GM12874 (cell line): ENCODE measurements around the gene ZNF202.

Experiments used
- CTCF ChIP-seq: IDR thresholded peaks from 2 replicates; pipeline ENCODE4 v1.5.1; 2011; ENCODE audit warnings: low read depth, mild to moderate bottlenecking, control low read depth, low read length, moderate library complexity; ENCODE audit not compliant: insufficient read depth

ZNF202 gene

GRCh38 chr11:123754101-123754568 is 12.7 kb upstream of the ZNF202 start, which contains the start of gene OR6X1:
OR6X1 (minus strand) TSS chr11:123754518; CDS start chr11:123754518, 0 bp downstream.
- TF ChIP-seq CTCF = no peak

- no peak for TF ChIP-seq CTCF
Measured at GRCh38 chr11:123753110-123753509, 11.7 kb upstream of the ZNF202 start.

DNA sequence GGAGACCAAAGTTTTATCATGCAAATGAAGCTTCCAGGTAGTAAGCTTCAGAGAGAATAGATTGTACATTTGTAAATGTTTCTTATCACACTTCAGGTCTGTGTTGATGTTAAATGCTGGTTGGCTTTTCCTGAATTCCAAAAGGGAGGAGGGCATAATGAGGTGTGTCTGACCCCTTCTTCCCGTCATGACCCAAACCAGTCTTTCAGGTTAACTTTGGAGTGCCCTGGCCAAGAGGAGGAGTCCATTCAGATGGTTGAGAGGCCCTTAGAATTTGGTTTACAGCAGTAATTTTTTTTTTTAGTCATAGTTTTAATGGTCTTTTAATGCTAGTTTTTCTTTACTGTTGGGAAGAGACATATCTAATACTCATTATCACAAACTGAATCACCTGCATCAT is 10.3 kb upstream of the ZNF202 start:
- no peak for TF ChIP-seq CTCF

DNA sequence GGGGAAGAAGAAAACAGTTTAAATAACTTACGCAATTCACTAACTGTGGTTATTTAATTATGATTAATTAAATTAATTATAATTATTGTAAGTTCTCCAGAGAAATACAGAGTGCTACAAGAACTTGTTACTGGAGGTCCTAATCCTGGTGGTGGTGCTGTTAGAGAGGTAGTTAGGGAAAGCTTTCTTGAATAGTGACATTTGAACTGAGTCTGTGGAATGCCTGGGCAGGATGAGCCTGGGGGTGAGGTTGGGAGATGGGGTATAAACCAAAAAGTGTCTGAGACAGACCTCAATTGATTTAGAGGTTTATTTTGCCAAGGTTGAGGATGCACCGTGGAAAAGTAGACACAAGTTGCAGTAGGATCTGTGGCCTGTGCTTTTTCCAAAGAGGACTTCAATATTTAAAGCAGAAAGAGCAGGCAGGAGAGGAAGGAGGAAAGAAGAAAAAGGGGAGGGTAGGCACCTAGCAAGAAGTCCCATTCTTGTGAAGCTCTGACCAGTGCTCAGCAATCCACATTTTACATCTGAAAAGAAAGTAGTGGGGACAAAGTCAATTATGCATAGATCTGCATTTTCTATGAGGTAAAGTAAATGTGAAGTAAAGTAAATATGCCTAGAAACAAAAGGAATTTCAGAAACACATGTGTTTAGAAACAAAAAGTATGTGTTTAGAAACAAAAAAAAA is 4.4 kb upstream of the ZNF202 start:
- TF ChIP-seq CTCF = no peak

DNA sequence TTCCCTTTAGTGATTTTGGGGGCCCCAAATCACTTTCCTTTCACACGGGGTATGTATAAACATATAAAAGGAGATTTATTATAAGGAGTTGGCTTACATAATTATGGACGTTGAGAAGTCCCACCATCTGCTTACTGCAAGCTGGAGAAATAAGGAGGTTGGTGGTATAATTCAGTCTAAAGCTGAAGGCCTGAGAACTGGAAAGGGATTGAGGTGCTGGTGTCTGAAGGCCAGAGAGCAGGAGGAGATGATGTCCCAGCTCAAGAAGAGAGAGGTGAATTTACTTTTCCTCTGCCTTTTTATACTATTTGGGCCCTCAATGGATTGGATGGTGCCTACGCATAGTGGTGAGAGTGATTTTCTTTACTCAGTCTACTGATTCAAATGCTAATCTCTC is 1.3 kb upstream of the ZNF202 start:
- TF ChIP-seq CTCF = no peak

DNA sequence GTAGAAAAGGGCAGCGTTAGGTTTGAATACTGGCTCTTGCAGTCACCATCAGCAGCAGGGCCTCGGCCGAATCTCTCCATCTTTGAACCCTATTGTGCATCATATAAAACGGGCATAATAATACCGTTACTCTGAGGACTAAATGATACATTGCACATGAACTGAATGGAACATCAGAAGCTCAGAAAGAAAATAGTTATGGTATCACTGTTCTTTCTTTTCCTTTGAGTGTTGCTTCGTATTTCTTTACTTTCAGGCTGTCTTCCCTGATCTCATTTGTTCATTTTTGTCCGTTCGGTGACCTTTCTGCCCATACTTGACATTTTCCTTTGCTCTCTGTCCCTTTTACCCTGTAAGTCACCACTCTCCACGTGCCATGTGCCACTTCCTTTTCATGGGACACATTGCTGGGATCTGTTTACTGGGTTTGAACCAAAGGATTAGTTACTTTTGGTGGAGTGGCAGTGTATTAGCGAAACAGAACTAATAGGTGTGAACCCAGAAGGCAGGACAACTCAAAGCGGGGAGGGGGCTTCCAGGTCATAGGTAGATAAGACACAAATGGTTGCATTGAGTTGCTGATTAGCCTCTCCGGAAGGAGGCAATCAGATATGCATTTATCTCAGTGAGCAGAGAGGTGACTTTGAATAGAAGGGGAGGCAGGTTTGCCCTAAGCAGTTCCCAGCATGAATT is 717 bp upstream of the ZNF202 start:
- no peak for TF ChIP-seq CTCF

DNA sequence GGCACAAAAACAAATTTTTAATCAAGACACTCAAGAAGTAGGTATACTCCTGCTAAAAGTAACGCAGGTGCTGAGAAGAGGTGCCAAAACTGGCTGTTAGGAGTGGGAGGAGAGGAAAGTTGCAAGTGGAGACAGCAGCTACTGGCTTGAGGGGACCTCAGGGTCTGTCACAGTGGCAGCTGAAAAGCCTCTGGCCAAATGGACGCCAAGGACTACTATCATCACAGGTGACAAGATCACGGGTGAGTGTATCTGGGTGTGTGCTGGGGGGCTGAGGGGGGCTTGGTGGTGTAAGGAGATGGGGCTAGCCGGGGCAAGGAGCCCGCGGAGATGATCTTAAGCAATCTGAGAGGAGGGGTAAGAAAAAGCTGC is 687 bp downstream of the ZNF202 start:
- TF ChIP-seq CTCF = no peak
